HepG2 (cell line): ENCODE results near the gene GRB2. TPM values are rescaled to one million over a fixed set of nuclear protein-coding genes. Genes with fewer than 3 reads are reported as not detected.
A peak's percentile ranks its signal among the peaks of the same experiment; 100 is the strongest.

ENCODE experiments used
- ATAC-seq: fragments of 200-7000 bp; cut with Tn5 transposase; 3 replicates; pipeline ENCODE4 v1.9.1; 2020; ENCODE audit warnings: mild to moderate bottlenecking, moderate library complexity
- BruUV-seq: library from RNA; stranded (reverse); fragments of 400-500 nt; replicated peaks from 2 replicates; lab custom pipeline; 2021; lab: Mats Ljungman, UMichigan
- CTCF ChIA-PET: fragments of 300-600 bp; formaldehyde crosslinking; extraction: SDS; loops from one replicate; lab custom pipeline; 2021; ENCODE audit warnings: low total read pairs, inconsistent platforms, low intra/inter-chr PET ratio; lab: Yijun Ruan, JAX
- POLR2A ChIA-PET: fragments of 350-600 bp; sonication (Branson Sonifier 250); formaldehyde crosslinking; loops from one replicate; lab custom pipeline; 2020; ENCODE audit warnings: antibody characterized with exemption, inconsistent platforms; lab: Yijun Ruan, JAX
- DNase-seq: peaks from one replicate; pipeline ENCODE4 v3.0.0-alpha.2; 2015; ENCODE audit warnings: low spot score
- FAIRE-seq: peaks from 3 replicates; lab custom pipeline; 2011; peaks lifted over from hg19 to GRCh38; lab: Jason Lieb, UNC
- H2AFZ ChIP-seq: one replicate; pipeline ENCODE4 v1.6.1; 2011; ENCODE audit warnings: low read length, inconsistent platforms
- H3K27ac ChIP-seq: fragments of 300-600 bp; 3 replicates; pipeline ENCODE4 v1.8.0; 2011; ENCODE audit warnings: mixed run types, mild to moderate bottlenecking, mixed read lengths, low read length, inconsistent platforms; ENCODE audit not compliant: insufficient read depth; ENCODE audit errors: extremely low read length
- H3K27me3 ChIP-seq, 2 experiments: fragments of 200-600 bp in 1 of 2; 2 replicates in 1 of 2; 3 replicates in 1 of 2; pipeline versions ENCODE4 v1.6.0 to v1.8.0; 2011; ENCODE audit warnings: low read length in 2 of 2, mild to moderate bottlenecking in 2 of 2, moderate library complexity in 2 of 2, inconsistent platforms in 1 of 2; ENCODE audit not compliant: insufficient read depth in 2 of 2, control insufficient read depth in 1 of 2
- H3K36me3 ChIP-seq, 2 experiments: fragments of 200-600 bp in 1 of 2; replicated peaks in 1 of 2; 2 replicates in 1 of 2; 3 replicates in 1 of 2; pipeline versions ENCODE4 v1.5.1 to v1.8.0; 2011; ENCODE audit warnings: low read length in 2 of 2, inconsistent platforms in 1 of 2; ENCODE audit not compliant: insufficient read depth in 2 of 2, control insufficient read depth in 1 of 2
- H3K4me1 ChIP-seq: 2 replicates; pipeline ENCODE4 v1.5.1; 2012; ENCODE audit warnings: low read length, inconsistent platforms; ENCODE audit not compliant: insufficient read depth
- H3K4me2 ChIP-seq: 2 replicates; pipeline ENCODE4 v1.6.0; 2011; ENCODE audit warnings: low read depth, low read length, inconsistent platforms
- H3K4me3 ChIP-seq, 3 experiments: fragments of 200-600 bp in 1 of 3; sonication (generic), shearing (Covaris generic) in 1 of 3; replicated peaks in 1 of 3; 2 replicates each; pipeline ENCODE4 v1.5.1; 2011 to 2016; ENCODE audit warnings: low read length in 3 of 3, inconsistent platforms in 2 of 3, low read depth in 2 of 3, mild to moderate bottlenecking in 2 of 3, control low read depth in 1 of 3, mixed read lengths in 1 of 3; ENCODE audit not compliant: insufficient read depth in 1 of 3
- H3K79me2 ChIP-seq: one replicate; pipeline ENCODE4 v1.6.1; 2011; ENCODE audit warnings: low read length, inconsistent platforms; ENCODE audit not compliant: insufficient read depth
- H3K9ac ChIP-seq: 2 replicates; pipeline ENCODE4 v1.6.0; 2011; ENCODE audit warnings: mild to moderate bottlenecking, low read depth, low read length, inconsistent platforms; ENCODE audit not compliant: insufficient read depth
- H3K9me3 ChIP-seq: 2 replicates; pipeline ENCODE4 v1.5.1; 2012; ENCODE audit warnings: mild to moderate bottlenecking, low read length
- H4K20me1 ChIP-seq: 2 replicates; pipeline ENCODE4 v1.6.0; 2011; ENCODE audit warnings: inconsistent platforms, mild to moderate bottlenecking, low read length, moderate library complexity; ENCODE audit not compliant: insufficient read depth
- AGO1 ChIP-seq: fragments of 200-400 bp; formaldehyde crosslinking; IDR thresholded peaks from 2 replicates; pipeline ENCODE4 v1.6.1; 2017; ENCODE audit warnings: mild to moderate bottlenecking, low read depth, low read length, moderate library complexity; ENCODE audit not compliant: poor library complexity, severe bottlenecking
- EP300 ChIP-seq, 3 experiments: sonication (generic) in 1 of 3; formaldehyde crosslinking in 1 of 3; IDR thresholded peaks; 2 replicates each; pipeline versions ENCODE4 v1.5.1 to v1.6.1; 2011 to 2020; ENCODE audit warnings: low read depth in 2 of 3, low read length in 2 of 3, borderline replicate concordance in 1 of 3, improper control_type of control experiment in 1 of 3, mild to moderate bottlenecking in 1 of 3, missing genetic modification reagents in 1 of 3, moderate library complexity in 1 of 3
- HNF1B ChIP-seq: sonication (generic); formaldehyde crosslinking; IDR thresholded peaks from 2 replicates; pipeline ENCODE4 v1.5.1; 2020; ENCODE audit warnings: mild to moderate bottlenecking, moderate library complexity, missing genetic modification reagents
- MAFK ChIP-seq, 2 experiments: IDR thresholded peaks in 1 of 2; conservative IDR thresholded peaks in 1 of 2; 2 replicates each; pipeline ENCODE4 v1.6.1; 2011; ENCODE audit warnings: improper control_type of control experiment in 2 of 2, low read length in 2 of 2
- MXD3 ChIP-seq: IDR thresholded peaks from 2 replicates; pipeline ENCODE4 v1.6.1; 2016; ENCODE audit warnings: mild to moderate bottlenecking, missing biosample characterization, missing genetic modification reagents
- RFX3 ChIP-seq: IDR thresholded peaks from 2 replicates; pipeline ENCODE4 v1.6.1; 2016; ENCODE audit warnings: missing biosample characterization, missing genetic modification reagents
- SSRP1 ChIP-seq: IDR thresholded peaks from 2 replicates; pipeline ENCODE4 v1.6.1; 2016; ENCODE audit warnings: control low read depth
- TAF1 ChIP-seq: sonication (generic); formaldehyde crosslinking; IDR thresholded peaks from 2 replicates; pipeline ENCODE4 v1.4.0; 2020; ENCODE audit warnings: missing genetic modification reagents
- ZNF337 ChIP-seq: sonication (generic); formaldehyde crosslinking; IDR thresholded peaks from 2 replicates; pipeline ENCODE4 v1.5.1; 2020; ENCODE audit warnings: missing genetic modification reagents, low read depth, mild to moderate bottlenecking, borderline replicate concordance
- ZNF737 ChIP-seq: sonication (generic); formaldehyde crosslinking; IDR thresholded peaks from 2 replicates; pipeline ENCODE4 v1.5.0; 2020; ENCODE audit warnings: missing genetic modification reagents, mild to moderate bottlenecking, borderline replicate concordance
- ZNF749 ChIP-seq: sonication (generic); formaldehyde crosslinking; IDR thresholded peaks from 2 replicates; pipeline ENCODE4 v1.8.0; 2022; ENCODE audit warnings: mild to moderate bottlenecking, missing genetic modification reagents, moderate library complexity, borderline replicate concordance
- WGBS: methylation state at CpG from one replicate; pipeline ENCODE4 v1.1.6; 2017; ENCODE audit warnings: low lambda C conversion rate; 5-methylcytosine and 5-hydroxymethylcytosine counted together
- in situ Hi-C: cut with HindIII; loops from 2 replicates; pipeline ENCODE4 v1.10.0; 2017; ENCODE audit warnings: low pct_unique_long_range_greater_than_20kb; ENCODE audit not compliant: extremely low pct_ligation_motif_present
- intact Hi-C: fragments of 100-400 bp; cut with micrococcal nuclease; formaldehyde crosslinking; loops from one replicate; pipeline ENCODE4 v1.10.0; 2022; ENCODE audit not compliant: unreplicated experiment
- polyA plus RNA-seq, 8 experiments: library from polyadenylated mRNA; depleted of rRNA in 3 of 8; stranded (reverse) in 7 of 8; unstranded in 1 of 8; fragments of >200 nt; fragmentation: Illumina TruSeq in 4 of 8; extraction: Trizol in 4 of 8; gene quantifications; 2 replicates each; pipeline versions ENCODE4 v1.2.1 to v1.2.3, GENCODE V29; 2011 to 2016; ENCODE audit warnings: low read depth in 4 of 8, missing spikeins in 1 of 8, mixed read lengths in 1 of 8; ENCODE audit not compliant: insufficient read depth in 1 of 8
- total RNA-seq, 5 experiments: library from RNA; depleted of rRNA; stranded (reverse); fragments of >200 nt; fragmentation: Illumina TruSeq; extraction: Trizol; gene quantifications; 2 replicates each; pipeline ENCODE4 v1.2.3, GENCODE V29; 2016; ENCODE audit warnings: low read depth in 1 of 5
- TF ChIP-seq, protein P1 (sequence below): sonication (generic); formaldehyde crosslinking; IDR thresholded peaks from 2 replicates; pipeline ENCODE4 v1.8.1; 2023; ENCODE audit warnings: mild to moderate bottlenecking, moderate library complexity, missing genetic modification reagents
- TF ChIP-seq, protein P2 (sequence below): IDR thresholded peaks from 2 replicates; pipeline ENCODE4 v1.6.1; 2018; ENCODE audit warnings: missing genetic modification reagents, mild to moderate bottlenecking, missing compliant biosample characterization
- TF ChIP-seq, protein P3 (sequence below): sonication (generic); formaldehyde crosslinking; IDR thresholded peaks from 2 replicates; pipeline ENCODE4 v1.4.0; 2020; ENCODE audit warnings: mild to moderate bottlenecking, missing genetic modification reagents

The GRB2 gene
- total and polyA plus RNA-seq, 2 of the 13 experiments (the other 11 are each of a cell fraction or from before 2014, with no cell fraction given): 84.6 to 92.3 TPM

DNA sequence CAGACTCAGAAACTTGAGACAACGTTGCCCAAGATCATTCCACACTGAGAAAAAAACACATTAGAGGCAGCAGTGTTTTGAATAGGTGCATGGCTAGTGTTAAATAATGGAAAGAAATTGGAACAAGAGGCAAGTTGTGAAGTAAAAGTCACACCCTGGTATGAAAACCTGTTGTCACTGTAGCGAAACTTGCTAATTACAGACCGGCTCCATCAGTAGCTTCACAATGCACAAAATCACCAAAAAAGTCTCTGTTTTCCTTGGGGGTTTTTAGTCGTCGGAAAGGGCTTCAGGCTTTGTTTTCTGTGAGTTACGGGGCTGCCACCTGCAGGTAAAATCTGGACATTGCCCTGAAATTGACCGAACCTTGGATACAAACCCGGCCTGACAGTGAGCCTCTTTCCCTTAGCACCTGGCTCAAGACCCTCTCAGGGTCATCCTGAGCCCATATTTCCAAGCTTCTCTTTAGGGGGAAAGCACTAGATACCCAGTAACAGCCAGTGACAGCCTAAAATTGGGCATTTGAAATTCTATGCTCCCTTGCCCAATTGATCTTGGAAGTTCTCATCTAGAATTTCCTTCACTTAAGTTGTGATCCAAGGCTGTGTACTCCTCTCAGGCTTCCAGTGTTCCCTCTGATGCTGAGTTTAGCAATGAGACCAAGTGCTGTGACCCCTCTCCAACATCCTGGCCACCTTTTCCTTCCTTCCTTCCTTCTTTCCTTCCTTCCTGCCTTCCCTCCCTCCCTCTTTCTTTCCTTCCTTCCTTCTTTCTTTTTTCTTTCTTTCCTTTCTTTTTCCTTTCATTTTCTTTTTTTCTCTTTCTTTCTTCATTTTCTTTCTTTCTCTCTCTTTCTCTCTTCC is 7.2 kb upstream of the GRB2 start (continued):
- TF ChIP-seq, protein P1, sequence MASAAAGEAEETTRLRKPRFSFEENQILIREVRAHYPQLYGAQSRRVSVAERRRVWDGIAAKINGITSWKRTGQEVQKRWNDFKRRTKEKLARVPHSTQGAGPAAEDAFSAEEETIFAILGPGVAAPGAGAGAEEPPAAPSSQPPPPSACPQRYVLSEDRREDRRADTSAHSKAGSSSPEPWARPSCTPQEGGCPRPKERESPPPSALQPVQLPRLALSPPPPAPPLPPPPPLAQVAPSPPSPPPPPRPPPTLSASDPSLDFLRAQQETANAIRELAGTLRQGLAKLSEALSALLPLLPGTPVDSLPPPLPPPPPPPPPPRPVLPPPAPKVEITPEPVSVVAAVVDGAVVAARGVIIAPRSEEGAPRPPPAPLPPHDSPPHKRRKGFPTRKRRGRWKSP (CRISPR knock-in tag): peak; percentile 45; the same call in 1 of the 2 replicates
- peak; percentile 88 for TF ChIP-seq HNF1B
- TF ChIP-seq, protein P2, sequence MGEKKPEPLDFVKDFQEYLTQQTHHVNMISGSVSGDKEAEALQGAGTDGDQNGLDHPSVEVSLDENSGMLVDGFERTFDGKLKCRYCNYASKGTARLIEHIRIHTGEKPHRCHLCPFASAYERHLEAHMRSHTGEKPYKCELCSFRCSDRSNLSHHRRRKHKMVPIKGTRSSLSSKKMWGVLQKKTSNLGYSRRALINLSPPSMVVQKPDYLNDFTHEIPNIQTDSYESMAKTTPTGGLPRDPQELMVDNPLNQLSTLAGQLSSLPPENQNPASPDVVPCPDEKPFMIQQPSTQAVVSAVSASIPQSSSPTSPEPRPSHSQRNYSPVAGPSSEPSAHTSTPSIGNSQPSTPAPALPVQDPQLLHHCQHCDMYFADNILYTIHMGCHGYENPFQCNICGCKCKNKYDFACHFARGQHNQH (CRISPR knock-in tag): peak; percentile 78; the same call in 1 of the 2 replicates

GRCh38 chr17:75411328-75412067 is 6.0 kb upstream of the GRB2 start:
- Histone ChIP-seq H3K9ac (no peak overlapping the region), H3K4me1 (peaks cover 35% of the 10 kb centered on the region), H3K36me3 (no peaks in the 10 kb centered on the region), H3K4me3 (no peak overlapping the region), H4K20me1 (no peaks in the 10 kb centered on the region), H3K27me3 (peaks cover 0 to 5% of the 10 kb centered on the region in 2 experiments; a peak in 1 of 5 replicates), H3K9me3 (no peaks in the 10 kb centered on the region), H3K27ac (no peak overlapping the region), H3K4me2 (no peak overlapping the region), H3K79me2 (no peaks in the 10 kb centered on the region), H2AFZ (no peak overlapping the region)
- no peak for FAIRE-seq
- ChIA-PET POLR2A (no interaction called here), CTCF (interaction anchor here (1.3 to 2.4 kb wide), 4 partner anchors 8 to 173 kb away, joined by 3 to 38 read pairs (median 10); no protein-coding TSS in a partner anchor)
- in situ Hi-C loops (loop anchor here (5.0 to 10.0 kb wide), 4 partner anchors 94 to 447 kb away; no protein-coding TSS in a partner anchor), intact Hi-C loops (loop anchor here (1.0 to 5.0 kb wide), 5 partner anchors 88 to 304 kb away; partner anchors contain the start of genes ARMC7 and MIF4GD)
- ATAC-seq: no peak
- 56% methylated on average over 5 of the region's 5 CpGs for WGBS
- no peak for DNase-seq
- no TSS peak for BruUV-seq
- no peak for TF ChIP-seq MAFK (conservative IDR thresholded peaks at IDR 0.05 in 1 of 2, IDR thresholded peaks at IDR 0.05 in 1 of 2; ENCODE audit: low read length in 2 of 2)
- TF ChIP-seq, protein P3, sequence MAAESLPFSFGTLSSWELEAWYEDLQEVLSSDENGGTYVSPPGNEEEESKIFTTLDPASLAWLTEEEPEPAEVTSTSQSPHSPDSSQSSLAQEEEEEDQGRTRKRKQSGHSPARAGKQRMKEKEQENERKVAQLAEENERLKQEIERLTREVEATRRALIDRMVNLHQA (CRISPR knock-in tag): no peak
- no peak for TF ChIP-seq ZNF337
- no peak for TF ChIP-seq ZNF737 (CRISPR knock-in tag)
- no peak for TF ChIP-seq TAF1 (CRISPR knock-in tag)
- TF ChIP-seq EP300 (IDR thresholded peaks at IDR 0.05; ENCODE audit: low read depth in 2 of 2, low read length in 2 of 2): no peak
- no peak for TF ChIP-seq EP300 (CRISPR knock-in tag; IDR thresholded peaks at IDR 0.05; ENCODE audit: borderline replicate concordance)
- TF ChIP-seq SSRP1 (CRISPR knock-in tag): no peak
- TF ChIP-seq AGO1: no peak
- no peak for TF ChIP-seq RFX3 (CRISPR knock-in tag)
- TF ChIP-seq MXD3 (CRISPR knock-in tag): no peak
- no peak for TF ChIP-seq ZNF749 (CRISPR knock-in tag)
